ENCODE results near the gene MRC1. TPM values are rescaled to one million over a fixed set of nuclear protein-coding genes. Genes with fewer than 3 reads are reported as not detected.

The MRC1 gene
- total and polyA plus RNA-seq, 2 of the 13 experiments (the other 11 are each of a cell fraction or from before 2014, with no cell fraction given): not detected

GRCh38 chr10:17819836-17820235 lies 10.7 kb downstream of the MRC1 start:
- in situ Hi-C loops (cut with HindIII; ENCODE audit: extremely low pct_ligation_motif_present, low pct_unique_long_range_greater_than_20kb) (no loop called here), intact Hi-C loops (cut with micrococcal nuclease; ENCODE audit: unreplicated experiment) (no loop called here)
- no peak overlapping the region for H3K27ac ChIP-seq (ENCODE audit: extremely low read length, insufficient read depth, low read length)
- H3K79me2 ChIP-seq (ENCODE audit: insufficient read depth, low read length): no peaks in the 10 kb centered on the region
- 2% methylated on average over 7 of the region's 7 CpGs for WGBS (ENCODE audit: low lambda C conversion rate)
- H3K9ac ChIP-seq (ENCODE audit: insufficient read depth, low read depth, low read length): no peak overlapping the region
- TF ChIP-seq ATF6 (CRISPR knock-in tag; conservative IDR thresholded peaks at IDR 0.05) (no peak), ZNF562 (CRISPR knock-in tag; IDR thresholded peaks at IDR 0.05; ENCODE audit: borderline replicate concordance) (no peak), SIX4 (CRISPR knock-in tag; IDR thresholded peaks at IDR 0.05) (no peak), GPN1 (CRISPR knock-in tag; IDR thresholded peaks at IDR 0.05; ENCODE audit: borderline replicate concordance) (no peak), AHR (CRISPR knock-in tag; IDR thresholded peaks at IDR 0.05) (no peak), ARNT2 (CRISPR knock-in tag; IDR thresholded peaks at IDR 0.05; ENCODE audit: low read depth) (no peak), MTF1 (CRISPR knock-in tag; IDR thresholded peaks at IDR 0.05) (no peak), NBN (conservative IDR thresholded peaks at IDR 0.05) (no peak), ZBED4 (CRISPR knock-in tag; IDR thresholded peaks at IDR 0.05; ENCODE audit: borderline replicate concordance) (no peak), ZNF512B (CRISPR knock-in tag; IDR thresholded peaks at IDR 0.05; ENCODE audit: borderline replicate concordance) (no peak), ZNF431 (CRISPR knock-in tag; IDR thresholded peaks at IDR 0.05; ENCODE audit: borderline replicate concordance, low read depth) (no peak), ZNF20 (CRISPR knock-in tag; IDR thresholded peaks at IDR 0.05) (no peak), KLF12 (CRISPR knock-in tag; IDR thresholded peaks at IDR 0.05; ENCODE audit: borderline replicate concordance) (no peak)
- no peak for ATAC-seq
- ChIA-PET POLR2A (no interaction called here), CTCF (ENCODE audit: low intra/inter-chr PET ratio, low total read pairs) (no interaction called here)
- H3K36me3 ChIP-seq (replicated peaks in 1 of 2; ENCODE audit: control insufficient read depth in 1 of 2, insufficient read depth in 2 of 2, low read length in 2 of 2): no peaks in the 10 kb centered on the region
- no peaks in the 10 kb centered on the region for H4K20me1 ChIP-seq (ENCODE audit: insufficient read depth, low read length)
- no peaks in the 10 kb centered on the region for H3K9me3 ChIP-seq (ENCODE audit: low read length)
- DNase-seq (ENCODE audit: low spot score): no peak
- BruUV-seq (replicated peaks): no TSS peak
- H3K4me2 ChIP-seq (ENCODE audit: low read depth, low read length): no peak overlapping the region
- H3K4me1 ChIP-seq (ENCODE audit: insufficient read depth, low read length): no peaks in the 10 kb centered on the region
- H2AFZ ChIP-seq (ENCODE audit: low read length): no peak overlapping the region
- H3K27me3 ChIP-seq (ENCODE audit: control insufficient read depth in 1 of 2, insufficient read depth in 2 of 2, low read length in 2 of 2): peaks cover 1 to 13% of the 10 kb centered on the region in 2 experiments; a peak in 4 of 5 replicates
- FAIRE-seq: no peak
- no peak overlapping the region for H3K4me3 ChIP-seq (replicated peaks in 1 of 3; ENCODE audit: insufficient read depth in 1 of 3, low read depth in 2 of 3, low read length in 3 of 3)

Measured in HepG2 (cell line).